Thyroid gland (tissue), 4 donors: Measurements from ENCODE around the gene ARF5.

Experiments
- POLR2A ChIP-seq, 2 donors: fragments of 450-650 bp; IDR thresholded peaks; one replicate each; pipeline ENCODE4 v1.6.1; 2017; ENCODE audit warnings: antibody characterized with exemption in 2 of 2, mild to moderate bottlenecking in 2 of 2, moderate library complexity in 1 of 2
- TF ChIP-seq, protein P1 (sequence below), 6 experiments: fragments of 200-600 bp in 3 of 6; fragments of 450-650 bp in 3 of 6; sonication (generic) in 3 of 6; IDR thresholded peaks; one replicate each; pipeline ENCODE4 v1.5.1; 2016 to 2019; ENCODE audit warnings: antibody characterized with exemption in 6 of 6, mild to moderate bottlenecking in 2 of 6, inconsistent platforms in 1 of 6, moderate library complexity in 1 of 6

DNA sequence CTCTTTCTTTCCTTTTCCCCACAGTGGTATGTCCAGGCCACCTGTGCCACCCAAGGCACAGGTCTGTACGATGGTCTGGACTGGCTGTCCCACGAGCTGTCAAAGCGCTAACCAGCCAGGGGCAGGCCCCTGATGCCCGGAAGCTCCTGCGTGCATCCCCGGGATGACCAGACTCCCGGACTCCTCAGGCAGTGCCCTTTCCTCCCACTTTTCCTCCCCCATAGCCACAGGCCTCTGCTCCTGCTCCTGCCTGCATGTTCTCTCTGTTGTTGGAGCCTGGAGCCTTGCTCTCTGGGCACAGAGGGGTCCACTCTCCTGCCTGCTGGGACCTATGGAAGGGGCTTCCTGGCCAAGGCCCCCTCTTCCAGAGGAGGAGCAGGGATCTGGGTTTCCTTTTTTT, 3.0 kb downstream of the ARF5 start:
- TF ChIP-seq, protein P1, sequence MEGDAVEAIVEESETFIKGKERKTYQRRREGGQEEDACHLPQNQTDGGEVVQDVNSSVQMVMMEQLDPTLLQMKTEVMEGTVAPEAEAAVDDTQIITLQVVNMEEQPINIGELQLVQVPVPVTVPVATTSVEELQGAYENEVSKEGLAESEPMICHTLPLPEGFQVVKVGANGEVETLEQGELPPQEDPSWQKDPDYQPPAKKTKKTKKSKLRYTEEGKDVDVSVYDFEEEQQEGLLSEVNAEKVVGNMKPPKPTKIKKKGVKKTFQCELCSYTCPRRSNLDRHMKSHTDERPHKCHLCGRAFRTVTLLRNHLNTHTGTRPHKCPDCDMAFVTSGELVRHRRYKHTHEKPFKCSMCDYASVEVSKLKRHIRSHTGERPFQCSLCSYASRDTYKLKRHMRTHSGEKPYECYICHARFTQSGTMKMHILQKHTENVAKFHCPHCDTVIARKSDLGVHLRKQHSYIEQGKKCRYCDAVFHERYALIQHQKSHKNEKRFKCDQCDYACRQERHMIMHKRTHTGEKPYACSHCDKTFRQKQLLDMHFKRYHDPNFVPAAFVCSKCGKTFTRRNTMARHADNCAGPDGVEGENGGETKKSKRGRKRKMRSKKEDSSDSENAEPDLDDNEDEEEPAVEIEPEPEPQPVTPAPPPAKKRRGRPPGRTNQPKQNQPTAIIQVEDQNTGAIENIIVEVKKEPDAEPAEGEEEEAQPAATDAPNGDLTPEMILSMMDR (IDR thresholded peaks at IDR 0.05): no peak
- TF ChIP-seq POLR2A (IDR thresholded peaks at IDR 0.05): no peak
